HG03108 (cell line): ENCODE results near the gene CARD9.
"Not testable (repeated sequence)": the region's sequence is repeated elsewhere in the genome, so short reads cannot be mapped to it uniquely, and the experiment has no call there.

Experiments
- ATAC-seq: cut with Tn5 transposase; IDR thresholded peaks from one replicate; pipeline ENCODE4 v1.9.1; 2021; ENCODE audit warnings: moderate library complexity; ENCODE audit not compliant: unreplicated experiment

Gene CARD9

GRCh38 chr9:136326061-136326760 is 47.3 kb downstream of the CARD9 start:
- ATAC-seq: no peak

- no peak for ATAC-seq
Measured at GRCh38 chr9:136325358-136325757, 48.1 kb downstream of the CARD9 start.

- ATAC-seq: no peak
Measured at GRCh38 chr9:136324501-136325300, 48.8 kb downstream of the CARD9 start.

GRCh38 chr9:136323371-136323789 is 50.1 kb downstream of the CARD9 start:
- ATAC-seq: no peak

- ATAC-seq: no peak
Measured at GRCh38 chr9:136322756-136323330, 50.6 kb downstream of the CARD9 start.

- no peak for ATAC-seq
Measured at GRCh38 chr9:136321561-136321960, 51.9 kb downstream of the CARD9 start.

GRCh38 chr9:136320972-136321371 is 52.5 kb downstream of the CARD9 start:
- ATAC-seq: not testable (repeated sequence)

- ATAC-seq: not testable (repeated sequence)
Measured at GRCh38 chr9:136319955-136320354, 53.5 kb downstream of the CARD9 start.

GRCh38 chr9:136319244-136319643 is 54.2 kb downstream of the CARD9 start:
- ATAC-seq: not testable (repeated sequence)

GRCh38 chr9:136318776-136319241 is 54.7 kb downstream of the CARD9 start:
- no peak for ATAC-seq

- no peak for ATAC-seq
Measured at GRCh38 chr9:136318111-136318775, 55.2 kb downstream of the CARD9 start.

GRCh38 chr9:136317695-136318094 is 55.8 kb downstream of the CARD9 start:
- ATAC-seq: no peak

- ATAC-seq: no peak
Measured at GRCh38 chr9:136316896-136317676, 56.4 kb downstream of the CARD9 start.

GRCh38 chr9:136316271-136316751 is 57.2 kb downstream of the CARD9 start:
- ATAC-seq: no peak

- ATAC-seq: no peak
Measured at GRCh38 chr9:136314944-136315343, 58.5 kb downstream of the CARD9 start.

GRCh38 chr9:136314056-136314416 is 59.4 kb downstream of the CARD9 start:
- ATAC-seq: no peak
